HEK293 (cell line): ENCODE measurements around the gene JPH2.

Experiments used
- BCL11A ChIP-seq: fragments of 450-650 bp; formaldehyde crosslinking; IDR thresholded peaks from 2 replicates; pipeline ENCODE4 v1.5.1; 2016; ENCODE audit warnings: low read depth, missing biosample characterization, missing genetic modification characterization
- TRIM28 ChIP-seq: IDR thresholded peaks from 2 replicates; pipeline ENCODE4 v1.6.1; 2011; ENCODE audit warnings: low read length, control low read depth, borderline replicate concordance
- YY1 ChIP-seq: fragments of 450-650 bp; formaldehyde crosslinking; IDR thresholded peaks from 2 replicates; pipeline ENCODE4 v1.5.1; 2018; ENCODE audit warnings: missing biosample characterization, missing genetic modification characterization
- ZFP3 ChIP-seq: fragments of 450-650 bp; formaldehyde crosslinking; IDR thresholded peaks from 2 replicates; pipeline ENCODE4 v1.5.1; 2016; ENCODE audit warnings: low read depth, missing biosample characterization, missing genetic modification characterization
- ZNF146 ChIP-seq: fragments of 450-650 bp; formaldehyde crosslinking; IDR thresholded peaks from 2 replicates; pipeline ENCODE4 v1.5.1; 2016; ENCODE audit warnings: missing biosample characterization, missing genetic modification characterization
- ZNF175 ChIP-seq: fragments of 450-650 bp; formaldehyde crosslinking; IDR thresholded peaks from 2 replicates; pipeline ENCODE4 v1.5.1; 2016; ENCODE audit warnings: missing biosample characterization, missing genetic modification characterization
- ZNF274 ChIP-seq, 2 experiments: fragments of 200-500 bp in 1 of 2; fragments of 450-650 bp in 1 of 2; sonication (Bioruptor generic) in 1 of 2; formaldehyde crosslinking in 1 of 2; IDR thresholded peaks; 2 replicates each; pipeline versions ENCODE4 v1.5.1 to v1.6.1; 2014 to 2016; ENCODE audit warnings: borderline replicate concordance in 1 of 2, inconsistent platforms in 1 of 2, low read length in 1 of 2, missing biosample characterization in 1 of 2, missing genetic modification characterization in 1 of 2
- ZNF302 ChIP-seq: fragments of 450-650 bp; formaldehyde crosslinking; IDR thresholded peaks from 2 replicates; pipeline ENCODE4 v1.5.1; 2016; ENCODE audit warnings: missing biosample characterization, missing genetic modification characterization, low read depth
- ZNF654 ChIP-seq: fragments of 450-650 bp; formaldehyde crosslinking; IDR thresholded peaks from 2 replicates; pipeline ENCODE4 v1.5.1; 2016; ENCODE audit warnings: low read depth, missing biosample characterization, missing genetic modification characterization
- ZNF660 ChIP-seq: fragments of 450-650 bp; IDR thresholded peaks from 2 replicates; pipeline ENCODE4 v1.5.1; 2018; ENCODE audit warnings: missing biosample characterization, mild to moderate bottlenecking, missing genetic modification characterization
- TF ChIP-seq, protein P1 (sequence below): fragments of 450-650 bp; formaldehyde crosslinking; IDR thresholded peaks from 2 replicates; pipeline ENCODE4 v1.5.1; 2016; ENCODE audit warnings: missing biosample characterization, missing genetic modification characterization
- TF ChIP-seq, protein P2 (sequence below): sonication (generic); formaldehyde crosslinking; IDR thresholded peaks from 2 replicates; pipeline ENCODE4 v1.8.1; 2022; ENCODE audit warnings: mild to moderate bottlenecking, moderate library complexity, missing genetic modification reagents
- TF ChIP-seq, protein P3 (sequence below): fragments of 450-650 bp; formaldehyde crosslinking; IDR thresholded peaks from 2 replicates; pipeline ENCODE4 v1.5.1; 2016; ENCODE audit warnings: missing biosample characterization, missing genetic modification characterization
- TF ChIP-seq, protein P4 (sequence below): fragments of 450-650 bp; formaldehyde crosslinking; IDR thresholded peaks from 2 replicates; pipeline ENCODE4 v1.5.1; 2016; ENCODE audit warnings: missing biosample characterization, missing genetic modification characterization

DNA sequence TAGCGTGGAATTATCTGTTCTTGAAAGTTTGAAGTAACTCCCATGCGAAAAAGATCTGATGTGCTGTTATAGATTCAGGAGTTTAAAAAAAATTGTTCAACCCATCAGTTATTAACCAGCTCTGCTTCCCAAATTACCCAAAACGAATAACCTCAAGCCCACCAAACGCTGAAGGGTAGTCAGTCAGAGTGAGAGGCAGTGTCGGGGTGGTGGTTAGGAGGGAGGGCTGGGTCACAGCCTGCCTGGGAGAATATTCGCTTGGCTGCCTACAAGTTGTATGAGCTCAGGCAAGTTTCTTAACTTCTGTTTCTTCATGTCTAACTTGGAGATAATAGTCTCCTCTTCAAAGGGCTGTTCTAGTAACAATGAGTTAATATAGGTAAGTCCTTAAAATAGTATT lies 114.6 kb downstream of the JPH2 start:
- TF ChIP-seq, protein P1, sequence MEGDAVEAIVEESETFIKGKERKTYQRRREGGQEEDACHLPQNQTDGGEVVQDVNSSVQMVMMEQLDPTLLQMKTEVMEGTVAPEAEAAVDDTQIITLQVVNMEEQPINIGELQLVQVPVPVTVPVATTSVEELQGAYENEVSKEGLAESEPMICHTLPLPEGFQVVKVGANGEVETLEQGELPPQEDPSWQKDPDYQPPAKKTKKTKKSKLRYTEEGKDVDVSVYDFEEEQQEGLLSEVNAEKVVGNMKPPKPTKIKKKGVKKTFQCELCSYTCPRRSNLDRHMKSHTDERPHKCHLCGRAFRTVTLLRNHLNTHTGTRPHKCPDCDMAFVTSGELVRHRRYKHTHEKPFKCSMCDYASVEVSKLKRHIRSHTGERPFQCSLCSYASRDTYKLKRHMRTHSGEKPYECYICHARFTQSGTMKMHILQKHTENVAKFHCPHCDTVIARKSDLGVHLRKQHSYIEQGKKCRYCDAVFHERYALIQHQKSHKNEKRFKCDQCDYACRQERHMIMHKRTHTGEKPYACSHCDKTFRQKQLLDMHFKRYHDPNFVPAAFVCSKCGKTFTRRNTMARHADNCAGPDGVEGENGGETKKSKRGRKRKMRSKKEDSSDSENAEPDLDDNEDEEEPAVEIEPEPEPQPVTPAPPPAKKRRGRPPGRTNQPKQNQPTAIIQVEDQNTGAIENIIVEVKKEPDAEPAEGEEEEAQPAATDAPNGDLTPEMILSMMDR, result no peak
- TF ChIP-seq TRIM28 (no peak), ZNF146 (tag by site-specific recombination) (no peak), ZNF175 (tag by site-specific recombination) (no peak), ZNF654 (tag by site-specific recombination) (no peak), ZNF274 (IDR thresholded peaks at IDR 0.05; ENCODE audit: low read length) (no peak), ZNF274 (tag by site-specific recombination; IDR thresholded peaks at IDR 0.05; ENCODE audit: borderline replicate concordance) (no peak), ZNF660 (tag by site-specific recombination) (no peak), YY1 (tag by site-specific recombination) (no peak), ZFP3 (tag by site-specific recombination) (no peak), BCL11A (tag by site-specific recombination) (no peak), ZNF302 (tag by site-specific recombination) (no peak)
- TF ChIP-seq, protein P2, sequence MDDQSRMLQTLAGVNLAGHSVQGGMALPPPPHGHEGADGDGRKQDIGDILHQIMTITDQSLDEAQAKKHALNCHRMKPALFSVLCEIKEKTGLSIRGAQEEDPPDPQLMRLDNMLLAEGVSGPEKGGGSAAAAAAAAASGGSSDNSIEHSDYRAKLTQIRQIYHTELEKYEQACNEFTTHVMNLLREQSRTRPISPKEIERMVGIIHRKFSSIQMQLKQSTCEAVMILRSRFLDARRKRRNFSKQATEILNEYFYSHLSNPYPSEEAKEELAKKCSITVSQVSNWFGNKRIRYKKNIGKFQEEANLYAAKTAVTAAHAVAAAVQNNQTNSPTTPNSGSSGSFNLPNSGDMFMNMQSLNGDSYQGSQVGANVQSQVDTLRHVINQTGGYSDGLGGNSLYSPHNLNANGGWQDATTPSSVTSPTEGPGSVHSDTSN (CRISPR knock-in tag), result no peak
- TF ChIP-seq, protein P3, sequence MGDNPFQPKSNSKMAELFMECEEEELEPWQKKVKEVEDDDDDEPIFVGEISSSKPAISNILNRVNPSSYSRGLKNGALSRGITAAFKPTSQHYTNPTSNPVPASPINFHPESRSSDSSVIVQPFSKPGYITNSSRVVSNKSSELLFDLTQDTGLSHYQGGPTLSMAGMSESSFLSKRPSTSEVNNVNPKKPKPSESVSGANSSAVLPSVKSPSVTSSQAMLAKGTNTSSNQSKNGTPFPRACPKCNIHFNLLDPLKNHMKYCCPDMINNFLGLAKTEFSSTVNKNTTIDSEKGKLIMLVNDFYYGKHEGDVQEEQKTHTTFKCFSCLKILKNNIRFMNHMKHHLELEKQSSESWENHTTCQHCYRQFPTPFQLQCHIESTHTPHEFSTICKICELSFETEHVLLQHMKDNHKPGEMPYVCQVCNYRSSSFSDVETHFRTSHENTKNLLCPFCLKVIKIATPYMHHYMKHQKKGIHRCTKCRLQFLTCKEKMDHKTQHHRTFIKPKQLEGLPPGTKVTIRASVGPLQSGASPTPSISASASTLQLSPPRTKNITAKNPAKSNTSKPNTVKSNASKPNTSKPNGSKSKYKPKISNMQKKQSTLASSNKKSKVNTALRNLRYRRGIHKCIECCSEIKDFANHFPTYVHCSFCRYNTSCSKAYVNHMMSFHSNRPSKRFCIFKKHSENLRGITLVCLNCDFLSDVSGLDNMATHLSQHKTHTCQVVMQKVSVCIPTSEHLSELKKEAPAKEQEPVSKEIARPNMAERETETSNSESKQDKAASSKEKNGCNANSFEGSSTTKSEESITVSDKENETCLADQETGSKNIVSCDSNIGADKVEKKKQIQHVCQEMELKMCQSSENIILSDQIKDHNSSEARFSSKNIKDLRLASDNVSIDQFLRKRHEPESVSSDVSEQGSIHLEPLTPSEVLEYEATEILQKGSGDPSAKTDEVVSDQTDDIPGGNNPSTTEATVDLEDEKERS (tag by site-specific recombination), result no peak
- TF ChIP-seq, protein P4, sequence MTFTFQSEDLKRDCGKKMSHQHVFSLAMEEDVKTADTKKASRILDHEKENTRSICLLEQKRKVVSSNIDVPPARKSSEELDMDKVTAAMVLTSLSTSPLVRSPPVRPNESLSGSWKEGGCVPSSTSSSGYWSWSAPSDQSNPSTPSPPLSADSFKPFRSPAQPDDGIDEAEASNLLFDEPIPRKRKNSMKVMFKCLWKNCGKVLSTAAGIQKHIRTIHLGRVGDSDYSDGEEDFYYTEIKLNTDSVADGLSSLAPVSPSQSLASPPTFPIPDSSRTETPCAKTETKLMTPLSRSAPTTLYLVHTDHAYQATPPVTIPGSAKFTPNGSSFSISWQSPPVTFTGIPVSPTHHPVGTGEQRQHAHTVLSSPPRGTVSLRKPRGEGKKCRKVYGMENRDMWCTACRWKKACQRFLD (tag by site-specific recombination), result no peak
